A172 (cell line): ENCODE results near the gene KRTAP5-3. TPM values are rescaled to one million over a fixed set of nuclear protein-coding genes. Genes with fewer than 3 reads are reported as not detected.
A peak's percentile ranks its signal among the peaks of the same experiment; 100 is the strongest.
"Not testable (repeated sequence)": the region's sequence is repeated elsewhere in the genome, so short reads cannot be mapped to it uniquely, and the experiment has no call there.

ENCODE experiments used
- DNase-seq: peaks from one replicate; pipeline ENCODE4 v3.0.0-alpha.2; 2015; ENCODE audit warnings: low spot score
- total RNA-seq: library from RNA; depleted of rRNA; stranded (reverse); fragments of >200 nt; shearing (Covaris generic); gene quantifications from 2 replicates; pipeline ENCODE4 v1.2.3, GENCODE V29; 2014

The KRTAP5-3 gene
- total RNA-seq, 1 experiment from 2014 or later, result not detected

- no peak for DNase-seq
Observed at GRCh38 chr11:1619449-1619848, 11.2 kb upstream of the KRTAP5-3 start.

GRCh38 chr11:1618231-1618630 lies 10.0 kb upstream of the KRTAP5-3 start:
- DNase-seq, result no peak

- not testable (repeated sequence) for DNase-seq
Observed at GRCh38 chr11:1607901-1608300, 362 bp downstream of the KRTAP5-3 start.

- DNase-seq, result not testable (repeated sequence)
Observed at GRCh38 chr11:1607156-1607845, 962 bp downstream of the KRTAP5-3 start.

- DNase-seq, result not testable (repeated sequence)
Observed at GRCh38 chr11:1605923-1606322, 2.3 kb downstream of the KRTAP5-3 start.

GRCh38 chr11:1604711-1605110 lies 3.6 kb downstream of the KRTAP5-3 start:
- DNase-seq, result no peak

GRCh38 chr11:1604181-1604580 lies 4.1 kb downstream of the KRTAP5-3 start:
- DNase-seq, result no peak

- DNase-seq, result no peak
Observed at GRCh38 chr11:1603629-1604028, 4.6 kb downstream of the KRTAP5-3 start.

GRCh38 chr11:1601663-1602062 lies 6.6 kb downstream of the KRTAP5-3 start:
- not testable (repeated sequence) for DNase-seq

- DNase-seq, result no peak
Observed at GRCh38 chr11:1600626-1601025, 7.6 kb downstream of the KRTAP5-3 start.

- peak; percentile 33 for DNase-seq
Observed at GRCh38 chr11:1598816-1599215, 9.4 kb downstream of the KRTAP5-3 start.

GRCh38 chr11:1598406-1598805 lies 9.9 kb downstream of the KRTAP5-3 start:
- DNase-seq, result not testable (repeated sequence)

GRCh38 chr11:1597994-1598380 lies 10.3 kb downstream of the KRTAP5-3 start, which contains the start of gene KRTAP5-2:
Gene KRTAP5-2, minus strand, starts transcription at chr11:1598294. Its CDS starts 44 bp downstream, at chr11:1598250.
- no peak for DNase-seq

- DNase-seq, result no peak
Observed at GRCh38 chr11:1597331-1597993, 10.8 kb downstream of the KRTAP5-3 start.

- not testable (repeated sequence) for DNase-seq
Observed at GRCh38 chr11:1596576-1597121, 11.6 kb downstream of the KRTAP5-3 start.

- DNase-seq, result not testable (repeated sequence)
Observed at GRCh38 chr11:1595994-1596575, 12.2 kb downstream of the KRTAP5-3 start.

GRCh38 chr11:1592628-1593027 lies 15.6 kb downstream of the KRTAP5-3 start:
- DNase-seq, result no peak

- no peak for DNase-seq
Observed at GRCh38 chr11:1589996-1590395, 18.3 kb downstream of the KRTAP5-3 start.

- DNase-seq, result peak; percentile 68
Observed at GRCh38 chr11:1589191-1589963, 18.9 kb downstream of the KRTAP5-3 start.

GRCh38 chr11:1586699-1587098 lies 21.6 kb downstream of the KRTAP5-3 start:
- no peak for DNase-seq

GRCh38 chr11:1584661-1585370 lies 23.4 kb downstream of the KRTAP5-3 start, which contains the start of gene KRTAP5-1:
Gene KRTAP5-1, minus strand, starts transcription at chr11:1585283. Its CDS starts 34 bp downstream, at chr11:1585249.
- DNase-seq, result not testable (repeated sequence)
